ENCODE data around the gene TOR1AIP2. TPM values are rescaled to one million over a fixed set of nuclear protein-coding genes. Genes with fewer than 3 reads are reported as not detected.

TOR1AIP2 gene
- total RNA-seq, 1 experiment from 2014 or later = 73.9 TPM

GRCh38 chr1:179810367-179810715 lies 67.3 kb downstream of the TOR1AIP2 start:
- Mint-ChIP-seq H3K36me3 (ENCODE audit: insufficient read depth in 1 of 3, low read depth in 3 of 3) (no peaks in the 10 kb centered on the region), H3K4me1 (peaks cover 8 to 19% of the 10 kb centered on the region in 2 experiments), H3K4me3 (no peak overlapping the region), H3K27ac (no peak overlapping the region), H3K27me3 (ENCODE audit: low read depth) (peaks cover 36% of the 10 kb centered on the region), H3K9me3 (no peaks in the 10 kb centered on the region)
- H4K20me1 ChIP-seq (ENCODE audit: control insufficient read depth, insufficient read depth, insufficient read length) = no peaks in the 10 kb centered on the region
- H3K23me2 ChIP-seq (ENCODE audit: insufficient read length, low read depth, low read length, poor library complexity, severe bottlenecking) = peaks cover 11% of the 10 kb centered on the region
- no peak overlapping the region for H3K4ac ChIP-seq (ENCODE audit: low read depth, low read length)
- H3K27ac ChIP-seq (ENCODE audit: insufficient read length, low read depth, low read length) = no peak overlapping the region
- H3K27me3 ChIP-seq (ENCODE audit: insufficient read depth, low read length) = no peaks in the 10 kb centered on the region
- no peak overlapping the region for H4K5ac ChIP-seq (ENCODE audit: insufficient read length, low read depth, low read length)
- no peaks in the 10 kb centered on the region for H3K79me2 ChIP-seq (ENCODE audit: insufficient read depth, low read length)
- WGBS (ENCODE audit: extremely low coverage, insufficient read length, low lambda C conversion rate) = no CpG with 5 or more reads among the region's 7 CpGs
- no peak overlapping the region for H2BK5ac ChIP-seq (ENCODE audit: insufficient read length, low read length)
- no peak overlapping the region for H3K4me2 ChIP-seq (ENCODE audit: insufficient read depth, insufficient read length, low read length)
- H2BK120ac ChIP-seq (ENCODE audit: low read depth, low read length, poor library complexity, severe bottlenecking) = no peak overlapping the region
- no peak overlapping the region for H2AFZ ChIP-seq (ENCODE audit: low read length)
- H3K9ac ChIP-seq (ENCODE audit: extremely low read depth, insufficient read length, low read length) = no peak overlapping the region
- no peaks in the 10 kb centered on the region for H3K9me3 ChIP-seq (ENCODE audit: control insufficient read depth, low read depth, low read length)
- no peak overlapping the region for H3K14ac ChIP-seq (ENCODE audit: insufficient read depth, low read length)
- H3K79me1 ChIP-seq (ENCODE audit: insufficient read depth, low read depth, low read length, poor library complexity, severe bottlenecking) = no peaks in the 10 kb centered on the region
- DNase-seq = no peak
- no peak overlapping the region for H2BK12ac ChIP-seq (ENCODE audit: insufficient read length, low read depth, low read length)
- H3T11ph ChIP-seq (ENCODE audit: low read length) = no peak overlapping the region
- H2AK5ac ChIP-seq (ENCODE audit: insufficient read length, low read length) = no peak overlapping the region
- no peak overlapping the region for H3K18ac ChIP-seq (ENCODE audit: insufficient read length, low read depth, low read length)
- H3K56ac ChIP-seq (ENCODE audit: insufficient read length, low read depth, low read length) = no peak overlapping the region
- H4K8ac ChIP-seq (replicated peaks; ENCODE audit: insufficient read length, low read depth, low read length) = no peak overlapping the region
- H2BK20ac ChIP-seq (ENCODE audit: low read depth, low read length, poor library complexity, severe bottlenecking) = no peak overlapping the region
- H3K4me1 ChIP-seq (ENCODE audit: insufficient read depth, low read length) = no peaks in the 10 kb centered on the region
- no peak overlapping the region for H2BK15ac ChIP-seq (ENCODE audit: low read depth, low read length)
- no peak overlapping the region for H3K23ac ChIP-seq (ENCODE audit: insufficient read length, low read depth, low read length)
- no peak overlapping the region for H4K91ac ChIP-seq (ENCODE audit: insufficient read length, low read depth, low read length)
- TF ChIP-seq CTCF (conservative IDR thresholded peaks at IDR 0.05) = no peak

Measured in H9 (cell line).